ENCODE data around the gene PSKH1. TPM values are rescaled to one million over a fixed set of nuclear protein-coding genes. Genes with fewer than 3 reads are reported as not detected.

Gene PSKH1
- total and polyA plus RNA-seq, 2 experiments from 2014 or later: 11.5 to 23.6 TPM

GRCh38 chr16:67930191-67930590, 37.1 kb downstream of the PSKH1 start:
- H3K9me3 ChIP-seq (ENCODE audit: low read depth): no peaks in the 10 kb centered on the region
- no peaks in the 10 kb centered on the region for H3F3A ChIP-seq (ENCODE audit: insufficient read depth)
- H4K20me1 ChIP-seq (ENCODE audit: insufficient read depth): no peaks in the 10 kb centered on the region
- 89 to 91% methylated on average over 14 of the region's 14 CpGs for WGBS, 2 experiments (ENCODE audit: low coverage in 1 of 2, low lambda C conversion rate in 2 of 2, missing lambda C conversion rate in 2 of 2)
- no peaks in the 10 kb centered on the region for H3K36me3 ChIP-seq (ENCODE audit: low read depth)
- DNase-seq: no peak
- in situ Hi-C loops (cut with MboI): no loop called here
- no peak overlapping the region for H3K27ac ChIP-seq
- H2AFZ ChIP-seq: no peak overlapping the region
- H3K4me3 ChIP-seq: no peak overlapping the region
- H3K4me1 ChIP-seq (ENCODE audit: insufficient read depth): 0 out of 2 replicates have a peak, but pooled peaks cover 6% of the 10 kb centered on the region
- no peaks in the 10 kb centered on the region for H3K9me2 ChIP-seq (ENCODE audit: insufficient read depth)
- no peak overlapping the region for H3K4me2 ChIP-seq (ENCODE audit: unreplicated experiment)
- H3K79me2 ChIP-seq (ENCODE audit: insufficient read depth): peaks cover 8% of the 10 kb centered on the region; the same call in 1 of the 2 replicates
- H3K9ac ChIP-seq: no peak overlapping the region
- no peaks in the 10 kb centered on the region for H3K27me3 ChIP-seq (replicated peaks; ENCODE audit: insufficient read depth)
- TF ChIP-seq EZH2 (IDR thresholded peaks at IDR 0.05; ENCODE audit: insufficient read depth, poor library complexity, severe bottlenecking): no peak
- no peak for TF ChIP-seq EZH2phosphoT487 (IDR thresholded peaks at IDR 0.05; ENCODE audit: insufficient read depth, low read depth)

- TF ChIP-seq EZH2 (IDR thresholded peaks at IDR 0.05; ENCODE audit: insufficient read depth, poor library complexity, severe bottlenecking) (no peak), EZH2phosphoT487 (IDR thresholded peaks at IDR 0.05; ENCODE audit: insufficient read depth, low read depth) (no peak)
- in situ Hi-C loops (cut with MboI): no loop called here
Observed at GRCh38 chr16:67930678-67931211, 37.7 kb downstream of the PSKH1 start.

GRCh38 chr16:67931712-67932461, 38.8 kb downstream of the PSKH1 start, which contains the start of gene CTRL:
CTRL (minus strand) TSS chr16:67931862; CDS start chr16:67931852, 10 bp downstream.
- H3K9me2 ChIP-seq (ENCODE audit: insufficient read depth): no peaks in the 10 kb centered on the region
- H2AFZ ChIP-seq: no peak within 1 kb of the TSS
- no peaks in the 10 kb centered on the region for H3K79me2 ChIP-seq (ENCODE audit: insufficient read depth)
- no peaks in the 10 kb centered on the region for H3K9me3 ChIP-seq (ENCODE audit: low read depth)
- H4K20me1 ChIP-seq (ENCODE audit: insufficient read depth): no peaks in the 10 kb centered on the region
- peaks cover 8% of the 10 kb centered on the region; the same call in 1 of the 2 replicates for H3K4me1 ChIP-seq (ENCODE audit: insufficient read depth)
- no peak within 1 kb of the TSS for H3K27ac ChIP-seq
- WGBS, 2 experiments (ENCODE audit: low coverage in 1 of 2, low lambda C conversion rate in 2 of 2, missing lambda C conversion rate in 2 of 2): 86 to 90% methylated on average over 14 to 15 of the region's 15 CpGs
- peaks cover 2% of the 10 kb centered on the region for H3F3A ChIP-seq (ENCODE audit: insufficient read depth)
- no peaks in the 10 kb centered on the region for H3K36me3 ChIP-seq (ENCODE audit: low read depth)
- no peak for DNase-seq
- no peak within 1 kb of the TSS for H3K9ac ChIP-seq
- TF ChIP-seq EZH2phosphoT487 (IDR thresholded peaks at IDR 0.05; ENCODE audit: insufficient read depth, low read depth) (no peak), EZH2 (IDR thresholded peaks at IDR 0.05; ENCODE audit: insufficient read depth, poor library complexity, severe bottlenecking) (no peak)
- in situ Hi-C loops (cut with MboI): no loop called here
- H3K4me3 ChIP-seq: no peak within 1 kb of the TSS
- H3K4me2 ChIP-seq (ENCODE audit: unreplicated experiment): no peak within 1 kb of the TSS
- H3K27me3 ChIP-seq (replicated peaks; ENCODE audit: insufficient read depth): no peaks in the 10 kb centered on the region

More at GRCh38 chr16:67930678-67931211, 37.7 kb downstream of the PSKH1 start:
- H3K9ac ChIP-seq: no peak overlapping the region
- H3K27ac ChIP-seq: no peak overlapping the region
- H2AFZ ChIP-seq: no peak overlapping the region
- no peak overlapping the region for H3K4me3 ChIP-seq
- no peaks in the 10 kb centered on the region for H3K27me3 ChIP-seq (replicated peaks; ENCODE audit: insufficient read depth)
- 0 out of 2 replicates have a peak, but pooled peaks cover 8% of the 10 kb centered on the region for H3K79me2 ChIP-seq (ENCODE audit: insufficient read depth)
- no peaks in the 10 kb centered on the region for H3K9me2 ChIP-seq (ENCODE audit: insufficient read depth)
- no peak overlapping the region for H3K4me2 ChIP-seq (ENCODE audit: unreplicated experiment)
- H3K4me1 ChIP-seq (ENCODE audit: insufficient read depth): 0 out of 2 replicates have a peak, but pooled peaks cover 8% of the 10 kb centered on the region
- H3K36me3 ChIP-seq (ENCODE audit: low read depth): no peaks in the 10 kb centered on the region
- no peak for DNase-seq
- no peaks in the 10 kb centered on the region for H4K20me1 ChIP-seq (ENCODE audit: insufficient read depth)
- 85 to 92% methylated on average over 13 to 17 of the region's 17 CpGs for WGBS, 2 experiments (ENCODE audit: low coverage in 1 of 2, low lambda C conversion rate in 2 of 2, missing lambda C conversion rate in 2 of 2)
- no peaks in the 10 kb centered on the region for H3K9me3 ChIP-seq (ENCODE audit: low read depth)
- H3F3A ChIP-seq (ENCODE audit: insufficient read depth): no peaks in the 10 kb centered on the region

GRCh38 chr16:67932462-67932840, 39.4 kb downstream of the PSKH1 start:
- Histone ChIP-seq H3K4me1 (ENCODE audit: insufficient read depth) (peaks cover 14% of the 10 kb centered on the region), H4K20me1 (ENCODE audit: insufficient read depth) (no peaks in the 10 kb centered on the region), H3K27me3 (replicated peaks; ENCODE audit: insufficient read depth) (no peaks in the 10 kb centered on the region), H3K9me2 (ENCODE audit: insufficient read depth) (no peaks in the 10 kb centered on the region), H3K79me2 (ENCODE audit: insufficient read depth) (no peaks in the 10 kb centered on the region), H3K9ac (no peak overlapping the region), H2AFZ (no peak overlapping the region), H3K36me3 (ENCODE audit: low read depth) (no peaks in the 10 kb centered on the region), H3F3A (ENCODE audit: insufficient read depth) (peaks cover 7% of the 10 kb centered on the region), H3K4me2 (ENCODE audit: unreplicated experiment) (no peak overlapping the region), H3K9me3 (ENCODE audit: low read depth) (no peaks in the 10 kb centered on the region), H3K27ac (no peak overlapping the region), H3K4me3 (no peak overlapping the region)
- WGBS, 2 experiments (ENCODE audit: low coverage in 1 of 2, low lambda C conversion rate in 2 of 2, missing lambda C conversion rate in 2 of 2): 91 to 96% methylated on average over 4 of the region's 4 CpGs
- in situ Hi-C loops (cut with MboI): no loop called here
- DNase-seq: no peak
- TF ChIP-seq EZH2 (IDR thresholded peaks at IDR 0.05; ENCODE audit: insufficient read depth, poor library complexity, severe bottlenecking): no peak
- TF ChIP-seq EZH2phosphoT487 (IDR thresholded peaks at IDR 0.05; ENCODE audit: insufficient read depth, low read depth): no peak
